SK-N-MC (cell line): ENCODE measurements around the gene ZNHIT1.

Experiments
- EZH2 ChIP-seq: fragments of 200-600 bp; sonication (generic); IDR thresholded peaks from one replicate; pipeline ENCODE4 v1.6.1; 2017; ENCODE audit warnings: antibody characterized with exemption
- POLR2AphosphoS5 ChIP-seq: IDR thresholded peaks from 2 replicates; pipeline ENCODE4 v1.6.1; 2012; ENCODE audit warnings: mild to moderate bottlenecking, low read depth, low read length, borderline replicate concordance

DNA sequence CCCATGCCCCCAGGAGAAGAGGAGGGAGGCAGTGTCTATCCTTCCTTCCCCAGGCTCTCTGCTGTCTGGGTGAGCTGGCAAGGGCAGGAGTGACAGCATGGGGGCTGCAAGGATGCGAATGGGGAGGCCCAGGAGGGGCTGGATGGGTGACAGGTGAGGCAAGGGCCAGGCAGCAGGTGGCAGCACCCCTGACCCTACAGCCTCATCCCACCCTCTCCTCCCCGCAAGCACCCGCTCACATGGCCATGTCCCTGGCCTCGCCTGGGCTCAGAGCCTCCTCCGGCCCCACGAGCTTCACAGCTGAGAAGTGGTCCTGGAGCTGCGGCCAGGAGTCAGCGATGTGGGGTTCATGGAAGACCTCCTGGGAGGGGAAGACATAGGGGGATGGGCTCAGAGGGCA lies 6.0 kb upstream of the ZNHIT1 start:
- TF ChIP-seq EZH2 (no peak), POLR2AphosphoS5 (no peak)
